WTC11 (cell line): Measurements from ENCODE around the gene NEK7. TPM values are rescaled to one million over a fixed set of nuclear protein-coding genes. Genes with fewer than 3 reads are reported as not detected.
"Not testable (repeated sequence)": the region's sequence is repeated elsewhere in the genome, so short reads cannot be mapped to it uniquely, and the experiment has no call there.

Source experiments
- ATAC-seq: fragments of 200-7000 bp; cut with Tn5 transposase; 2 replicates; pipeline ENCODE4 v1.10.0; 2021; ENCODE audit warnings: mild to moderate bottlenecking, moderate library complexity
- CTCF ChIA-PET: fragments of 300-600 bp; sonication (Branson Sonifier 250); formaldehyde crosslinking; loops from one replicate; lab custom pipeline; 2021; ENCODE audit warnings: antibody characterized with exemption; lab: Charles Lee
- POLR2A ChIA-PET: fragments of 350-600 bp; sonication (Branson Sonifier 250); formaldehyde crosslinking; loops from one replicate; lab custom pipeline; 2021; ENCODE audit warnings: antibody characterized with exemption; lab: Charles Lee
- DNase-seq: peaks from one replicate; pipeline ENCODE4 v3.0.0; 2021; ENCODE audit warnings: low spot score
- H3K27ac Mint-ChIP-seq: 2 replicates; pipeline ENCODE4 v1.8.0; 2021; ENCODE audit warnings: mixed read lengths
- H3K27me3 Mint-ChIP-seq: 2 replicates; pipeline ENCODE4 v1.8.0; 2021; ENCODE audit warnings: low read depth, mild to moderate bottlenecking, moderate library complexity, mixed read lengths
- H3K36me3 Mint-ChIP-seq: 2 replicates; pipeline ENCODE4 v1.8.0; 2021; ENCODE audit warnings: mixed read lengths
- H3K4me1 Mint-ChIP-seq: 2 replicates; pipeline ENCODE4 v1.8.0; 2022; ENCODE audit warnings: mixed read lengths
- H3K4me3 Mint-ChIP-seq: 2 replicates; pipeline ENCODE4 v1.8.0; 2021; ENCODE audit warnings: mild to moderate bottlenecking, moderate library complexity, mixed read lengths
- H3K9me3 Mint-ChIP-seq: 2 replicates; pipeline ENCODE4 v1.8.0; 2021; ENCODE audit warnings: mixed read lengths
- ARID4B ChIP-seq: sonication (generic); formaldehyde crosslinking; IDR thresholded peaks from 2 replicates; pipeline ENCODE4 v1.8.0; 2023; ENCODE audit warnings: missing genetic modification reagents, mild to moderate bottlenecking, borderline replicate concordance
- ERG ChIP-seq: fragments of 250-450 bp; sonication (Bioruptor Pico); IDR thresholded peaks from 2 replicates; pipeline ENCODE4 v1.8.0; 2021; ENCODE audit warnings: mild to moderate bottlenecking
- ETV6 ChIP-seq: sonication (generic); formaldehyde crosslinking; IDR thresholded peaks from 2 replicates; pipeline ENCODE4 v1.8.1; 2022; ENCODE audit warnings: mild to moderate bottlenecking, missing genetic modification reagents
- GTF2I ChIP-seq: fragments of 250-450 bp; sonication (Bioruptor Pico); conservative IDR thresholded peaks from 2 replicates; pipeline ENCODE4 v1.4.0; 2021; ENCODE audit warnings: mild to moderate bottlenecking
- JAZF1 ChIP-seq: fragments of 250-450 bp; sonication (Bioruptor Pico); IDR thresholded peaks from 2 replicates; pipeline ENCODE4 v1.9.0; 2021; ENCODE audit warnings: moderate library complexity, mild to moderate bottlenecking, inconsistent platforms
- MYBL2 ChIP-seq: sonication (generic); formaldehyde crosslinking; IDR thresholded peaks from 2 replicates; pipeline ENCODE4 v1.8.1; 2023; ENCODE audit warnings: mild to moderate bottlenecking, moderate library complexity, missing genetic modification reagents
- NFE2L1 ChIP-seq: sonication (generic); formaldehyde crosslinking; IDR thresholded peaks from 2 replicates; pipeline ENCODE4 v1.8.1; 2023; ENCODE audit warnings: missing genetic modification reagents
- NR3C1 ChIP-seq: sonication (generic); formaldehyde crosslinking; conservative IDR thresholded peaks from 2 replicates; pipeline ENCODE4 v1.8.1; 2023; ENCODE audit warnings: low read depth, mild to moderate bottlenecking, missing genetic modification reagents
- OVOL2 ChIP-seq: fragments of 250-450 bp; sonication (Bioruptor Pico); IDR thresholded peaks from 2 replicates; pipeline ENCODE4 v1.9.0; 2021; ENCODE audit warnings: mild to moderate bottlenecking, borderline replicate concordance
- PREB ChIP-seq: sonication (generic); formaldehyde crosslinking; IDR thresholded peaks from 2 replicates; pipeline ENCODE4 v1.8.1; 2022; ENCODE audit warnings: mild to moderate bottlenecking, missing genetic modification reagents, moderate library complexity, borderline replicate concordance
- USF1 ChIP-seq: sonication (generic); formaldehyde crosslinking; IDR thresholded peaks from 2 replicates; pipeline ENCODE4 v1.8.0; 2022; ENCODE audit warnings: mild to moderate bottlenecking, missing genetic modification reagents
- ZBTB43 ChIP-seq: sonication (generic); formaldehyde crosslinking; IDR thresholded peaks from 2 replicates; pipeline ENCODE4 v1.8.1; 2023; ENCODE audit warnings: mild to moderate bottlenecking, missing genetic modification reagents
- ZMAT4 ChIP-seq: fragments of 250-450 bp; sonication (Bioruptor Pico); IDR thresholded peaks from 2 replicates; pipeline ENCODE4 v1.9.0; 2021; ENCODE audit warnings: mild to moderate bottlenecking
- ZNF281 ChIP-seq: sonication (generic); formaldehyde crosslinking; IDR thresholded peaks from 2 replicates; pipeline ENCODE4 v1.8.0; 2023; ENCODE audit warnings: mild to moderate bottlenecking, missing genetic modification reagents
- ZNF396 ChIP-seq: fragments of 250-450 bp; sonication (Bioruptor Pico); IDR thresholded peaks from 2 replicates; pipeline ENCODE4 v1.8.0; 2021; ENCODE audit warnings: mild to moderate bottlenecking, moderate library complexity, borderline replicate concordance
- ZNF671 ChIP-seq: fragments of 250-450 bp; sonication (Bioruptor Pico); IDR thresholded peaks from 2 replicates; pipeline ENCODE4 v1.8.0; 2021; ENCODE audit warnings: mild to moderate bottlenecking
- total RNA-seq: library from RNA; stranded (reverse); gene quantifications from 3 replicates; pipeline ENCODE4 v1.2.3, GENCODE V29; 2021

Gene NEK7
- total RNA-seq, 1 experiment from 2014 or later, result 10.3 TPM

- TF ChIP-seq MYBL2 (CRISPR knock-in tag) (no peak), ZNF671 (CRISPR knock-in tag) (no peak), ZNF281 (CRISPR knock-in tag) (no peak), JAZF1 (CRISPR knock-in tag) (no peak), USF1 (CRISPR knock-in tag) (no peak), NR3C1 (CRISPR knock-in tag) (no peak), ZBTB43 (CRISPR knock-in tag) (no peak), ZMAT4 (CRISPR knock-in tag) (no peak), PREB (CRISPR knock-in tag) (no peak)
- TF ChIP-seq, all 79 proteins: peak for 0
Measured at GRCh38 chr1:198187973-198188588, 31.3 kb downstream of the NEK7 start (continued).

GRCh38 chr1:198191117-198191516 is 34.3 kb downstream of the NEK7 start:
- TF ChIP-seq ERG (CRISPR knock-in tag) (no peak), NFE2L1 (no peak), ZNF396 (CRISPR knock-in tag) (no peak), MYBL2 (CRISPR knock-in tag) (no peak)
- H3K9me3 Mint-ChIP-seq, result no peaks in the 10 kb centered on the region
- ChIA-PET CTCF (no interaction called here), POLR2A (no interaction called here)
- ATAC-seq (no peak), DNase-seq (no peak)
- no peak overlapping the region for H3K27ac Mint-ChIP-seq
- 0 out of 2 replicates have a peak, but pooled peaks cover 3% of the 10 kb centered on the region for H3K4me1 Mint-ChIP-seq
- no peaks in the 10 kb centered on the region for H3K27me3 Mint-ChIP-seq
- no peaks in the 10 kb centered on the region for H3K36me3 Mint-ChIP-seq
- H3K4me3 Mint-ChIP-seq, result no peak overlapping the region

GRCh38 chr1:198193871-198194270 is 37.1 kb downstream of the NEK7 start:
- ATAC-seq, H3K36me3 Mint-ChIP-seq, POLR2A ChIA-PET, DNase-seq, CTCF ChIA-PET, H3K27ac Mint-ChIP-seq, H3K9me3 Mint-ChIP-seq, H3K4me3 Mint-ChIP-seq, H3K4me1 Mint-ChIP-seq, H3K27me3 Mint-ChIP-seq: not testable (repeated sequence)

GRCh38 chr1:198196630-198197029 is 39.8 kb downstream of the NEK7 start:
- no peak overlapping the region for H3K27ac Mint-ChIP-seq
- DNase-seq, result no peak
- no peaks in the 10 kb centered on the region for H3K27me3 Mint-ChIP-seq
- CTCF ChIA-PET, result no interaction called here
- ATAC-seq, result no peak
- H3K4me1 Mint-ChIP-seq, result peaks cover 15% of the 10 kb centered on the region
- no peaks in the 10 kb centered on the region for H3K36me3 Mint-ChIP-seq
- H3K4me3 Mint-ChIP-seq, result no peak overlapping the region
- POLR2A ChIA-PET, result no interaction called here
- no peaks in the 10 kb centered on the region for H3K9me3 Mint-ChIP-seq
- TF ChIP-seq ZMAT4 (CRISPR knock-in tag), result no peak
- TF ChIP-seq ETV6 (CRISPR knock-in tag), result no peak
- TF ChIP-seq ARID4B (CRISPR knock-in tag), result no peak
- no peak for TF ChIP-seq USF1 (CRISPR knock-in tag)
- no peak for TF ChIP-seq GTF2I (CRISPR knock-in tag)
- no peak for TF ChIP-seq OVOL2
